ENCODE data around the gene PRKAG3. TPM values are rescaled to one million over a fixed set of nuclear protein-coding genes. Genes with fewer than 3 reads are reported as not detected.

PRKAG3 gene
- total RNA-seq, 2 experiments from 2014 or later, result not detected

DNA sequence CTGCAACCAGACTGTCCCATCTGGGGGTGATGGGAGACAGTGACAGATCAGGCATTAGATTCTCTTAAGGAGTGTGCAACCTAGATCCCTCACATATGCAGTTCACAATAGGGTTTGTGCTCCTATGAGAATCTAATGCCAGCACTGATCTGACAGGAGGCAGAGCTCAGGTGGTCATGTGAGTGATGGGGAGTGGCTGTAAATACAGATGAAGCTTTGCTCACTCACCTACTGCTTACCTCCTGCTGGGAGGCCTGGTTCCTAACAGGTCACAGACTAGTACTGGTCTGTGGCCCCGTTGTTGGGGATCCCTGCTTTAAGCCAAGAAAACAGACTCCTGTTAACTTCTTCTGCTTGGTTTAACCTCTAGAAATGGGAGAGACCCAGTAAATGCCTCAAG lies 46.5 kb downstream of the PRKAG3 start:
- H3K27ac ChIP-seq (ENCODE audit: low read depth, low read length, poor library complexity, severe bottlenecking), result no peak overlapping the region
- H3K79me2 ChIP-seq (ENCODE audit: insufficient read depth, low read depth, low read length), result no peaks in the 10 kb centered on the region
- ChIA-PET POLR2A (no interaction called here), CTCF (ENCODE audit: unreplicated experiment) (no interaction called here)
- TF ChIP-seq, protein P1, sequence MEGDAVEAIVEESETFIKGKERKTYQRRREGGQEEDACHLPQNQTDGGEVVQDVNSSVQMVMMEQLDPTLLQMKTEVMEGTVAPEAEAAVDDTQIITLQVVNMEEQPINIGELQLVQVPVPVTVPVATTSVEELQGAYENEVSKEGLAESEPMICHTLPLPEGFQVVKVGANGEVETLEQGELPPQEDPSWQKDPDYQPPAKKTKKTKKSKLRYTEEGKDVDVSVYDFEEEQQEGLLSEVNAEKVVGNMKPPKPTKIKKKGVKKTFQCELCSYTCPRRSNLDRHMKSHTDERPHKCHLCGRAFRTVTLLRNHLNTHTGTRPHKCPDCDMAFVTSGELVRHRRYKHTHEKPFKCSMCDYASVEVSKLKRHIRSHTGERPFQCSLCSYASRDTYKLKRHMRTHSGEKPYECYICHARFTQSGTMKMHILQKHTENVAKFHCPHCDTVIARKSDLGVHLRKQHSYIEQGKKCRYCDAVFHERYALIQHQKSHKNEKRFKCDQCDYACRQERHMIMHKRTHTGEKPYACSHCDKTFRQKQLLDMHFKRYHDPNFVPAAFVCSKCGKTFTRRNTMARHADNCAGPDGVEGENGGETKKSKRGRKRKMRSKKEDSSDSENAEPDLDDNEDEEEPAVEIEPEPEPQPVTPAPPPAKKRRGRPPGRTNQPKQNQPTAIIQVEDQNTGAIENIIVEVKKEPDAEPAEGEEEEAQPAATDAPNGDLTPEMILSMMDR (conservative IDR thresholded peaks at IDR 0.05; ENCODE audit: low read length), result no peak
- TF ChIP-seq EZH2phosphoT487 (IDR thresholded peaks at IDR 0.05; ENCODE audit: borderline replicate concordance, low read depth, low read length), result no peak
- H3K4me1 ChIP-seq (ENCODE audit: insufficient read depth, low read length, poor library complexity, severe bottlenecking), result no peaks in the 10 kb centered on the region
- no peaks in the 10 kb centered on the region for H4K20me1 ChIP-seq (ENCODE audit: insufficient read depth, low read length)
- BruUV-seq (replicated peaks), result no TSS peak
- H3K9me3 ChIP-seq (ENCODE audit: low read length), result no peaks in the 10 kb centered on the region
- H3K4me3 ChIP-seq (ENCODE audit: low read depth, low read length, poor library complexity, severe bottlenecking), result no peak overlapping the region
- no peaks in the 10 kb centered on the region for H3K9me2 ChIP-seq (ENCODE audit: insufficient read depth, low read length)
- H3K36me3 ChIP-seq (ENCODE audit: insufficient read depth, low read length), result no peaks in the 10 kb centered on the region
- no peak overlapping the region for H2AFZ ChIP-seq (ENCODE audit: low read length)
- intact Hi-C loops (cut with micrococcal nuclease; ENCODE audit: unreplicated experiment), result no loop called here
- DNase-seq (ENCODE audit: low spot score), result no peak
- H3K4me2 ChIP-seq (ENCODE audit: low read length), result no peak overlapping the region

DNA sequence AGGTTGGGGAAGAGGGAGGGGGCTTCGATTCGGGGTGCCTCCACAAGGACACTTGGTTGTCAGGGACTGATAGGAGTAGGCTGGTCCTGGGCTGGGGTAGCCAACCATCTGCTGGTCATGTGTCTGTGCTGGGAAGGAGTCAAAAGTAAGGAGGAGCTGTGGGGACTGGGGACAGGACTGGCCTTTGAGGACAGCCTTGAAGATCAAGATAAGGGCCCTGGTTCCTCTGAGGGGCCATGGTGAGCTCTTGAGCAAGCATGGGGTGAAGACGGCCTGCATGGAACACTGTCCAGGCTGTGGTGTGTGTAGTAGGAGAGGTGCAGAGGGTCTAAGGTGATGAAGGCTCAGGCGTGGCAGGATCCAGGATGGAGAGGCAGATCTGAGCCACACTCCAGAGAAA lies 47.9 kb downstream of the PRKAG3 start:
- Histone ChIP-seq H3K4me2 (ENCODE audit: low read length) (no peak overlapping the region), H3K36me3 (ENCODE audit: insufficient read depth, low read length) (no peaks in the 10 kb centered on the region), H3K27ac (ENCODE audit: low read depth, low read length, poor library complexity, severe bottlenecking) (no peak overlapping the region), H3K9me3 (ENCODE audit: low read length) (no peaks in the 10 kb centered on the region), H2AFZ (ENCODE audit: low read length) (no peak overlapping the region), H4K20me1 (ENCODE audit: insufficient read depth, low read length) (no peaks in the 10 kb centered on the region), H3K4me1 (ENCODE audit: insufficient read depth, low read length, poor library complexity, severe bottlenecking) (no peaks in the 10 kb centered on the region), H3K79me2 (ENCODE audit: insufficient read depth, low read depth, low read length) (no peaks in the 10 kb centered on the region), H3K9me2 (ENCODE audit: insufficient read depth, low read length) (no peaks in the 10 kb centered on the region), H3K4me3 (ENCODE audit: low read depth, low read length, poor library complexity, severe bottlenecking) (no peak overlapping the region)
- ChIA-PET CTCF (ENCODE audit: unreplicated experiment) (no interaction called here), POLR2A (interaction anchor here (0.7 kb wide), 1 partner anchor 49 kb away, joined by 4 read pairs; no protein-coding TSS in a partner anchor)
- TF ChIP-seq EZH2phosphoT487 (IDR thresholded peaks at IDR 0.05; ENCODE audit: borderline replicate concordance, low read depth, low read length), result no peak
- TF ChIP-seq, protein P1 (conservative IDR thresholded peaks at IDR 0.05; ENCODE audit: low read length), result no peak
- intact Hi-C loops (cut with micrococcal nuclease; ENCODE audit: unreplicated experiment), result no loop called here
- no peak for DNase-seq (ENCODE audit: low spot score)
- no TSS peak for BruUV-seq (replicated peaks)

GRCh38 chr2:218782528-218782844 lies 49.1 kb downstream of the PRKAG3 start:
- no peaks in the 10 kb centered on the region for H3K9me3 ChIP-seq (ENCODE audit: low read length)
- H3K4me2 ChIP-seq (ENCODE audit: low read length), result no peak overlapping the region
- CTCF ChIA-PET (ENCODE audit: unreplicated experiment), result interaction anchor here (0.6 kb wide), 1 partner anchor 71 kb away, joined by 3 read pairs; no protein-coding TSS in a partner anchor
- H2AFZ ChIP-seq (ENCODE audit: low read length), result no peak overlapping the region
- H4K20me1 ChIP-seq (ENCODE audit: insufficient read depth, low read length), result no peaks in the 10 kb centered on the region
- H3K4me3 ChIP-seq (ENCODE audit: low read depth, low read length, poor library complexity, severe bottlenecking), result no peak overlapping the region
- no peak overlapping the region for H3K27ac ChIP-seq (ENCODE audit: low read depth, low read length, poor library complexity, severe bottlenecking)
- H3K79me2 ChIP-seq (ENCODE audit: insufficient read depth, low read depth, low read length), result no peaks in the 10 kb centered on the region
- POLR2A ChIA-PET, result no interaction called here
- no peak for DNase-seq (ENCODE audit: low spot score)
- no peaks in the 10 kb centered on the region for H3K4me1 ChIP-seq (ENCODE audit: insufficient read depth, low read length, poor library complexity, severe bottlenecking)
- no peaks in the 10 kb centered on the region for H3K36me3 ChIP-seq (ENCODE audit: insufficient read depth, low read length)
- no TSS peak for BruUV-seq (replicated peaks)
- TF ChIP-seq, protein P1 (conservative IDR thresholded peaks at IDR 0.05; ENCODE audit: low read length), result no peak
- TF ChIP-seq EZH2phosphoT487 (IDR thresholded peaks at IDR 0.05; ENCODE audit: borderline replicate concordance, low read depth, low read length), result no peak
- intact Hi-C loops (cut with micrococcal nuclease; ENCODE audit: unreplicated experiment), result no loop called here
- no peaks in the 10 kb centered on the region for H3K9me2 ChIP-seq (ENCODE audit: insufficient read depth, low read length)
